HepG2 (cell line): ENCODE results near the gene RELB. TPM values are rescaled to one million over a fixed set of nuclear protein-coding genes. Genes with fewer than 3 reads are reported as not detected.

ENCODE experiments used
- BCL6 ChIP-seq: IDR thresholded peaks from 2 replicates; pipeline ENCODE4 v1.6.1; 2016; ENCODE audit warnings: missing genetic modification reagents, missing compliant biosample characterization
- CENPBD1 ChIP-seq: sonication (generic); formaldehyde crosslinking; IDR thresholded peaks from 2 replicates; pipeline ENCODE4 v1.8.0; 2022; ENCODE audit warnings: missing genetic modification reagents, low read depth, mild to moderate bottlenecking, borderline replicate concordance
- ELF1 ChIP-seq: sonication (generic); formaldehyde crosslinking; IDR thresholded peaks from 2 replicates; pipeline ENCODE4 v1.4.0; 2020; ENCODE audit warnings: missing genetic modification reagents
- EZH2 ChIP-seq: conservative IDR thresholded peaks from 2 replicates; pipeline ENCODE4 v1.6.1; 2012; ENCODE audit warnings: mild to moderate bottlenecking, low read depth, low read length, moderate library complexity
- FOSL1 ChIP-seq: sonication (generic); formaldehyde crosslinking; IDR thresholded peaks from 2 replicates; pipeline ENCODE4 v1.9.0; 2021; ENCODE audit warnings: missing genetic modification reagents, borderline replicate concordance
- KLF13 ChIP-seq: sonication (generic); formaldehyde crosslinking; IDR thresholded peaks from 2 replicates; pipeline ENCODE4 v1.4.0; 2020; ENCODE audit warnings: mild to moderate bottlenecking, missing genetic modification reagents
- MIER2 ChIP-seq: IDR thresholded peaks from 2 replicates; pipeline ENCODE4 v1.6.1; 2016; ENCODE audit warnings: missing biosample characterization, missing genetic modification reagents
- NCOA5 ChIP-seq: sonication (generic); formaldehyde crosslinking; IDR thresholded peaks from 2 replicates; pipeline ENCODE4 v1.4.0; 2020; ENCODE audit warnings: missing genetic modification reagents
- NFAT5 ChIP-seq: sonication (generic); formaldehyde crosslinking; IDR thresholded peaks from 2 replicates; pipeline ENCODE4 v1.4.0; 2020; ENCODE audit warnings: missing genetic modification reagents
- NFE2 ChIP-seq: sonication (generic); formaldehyde crosslinking; IDR thresholded peaks from 2 replicates; pipeline ENCODE4 v1.4.0; 2020; ENCODE audit warnings: missing genetic modification reagents
- NFKBIZ ChIP-seq: IDR thresholded peaks from 2 replicates; pipeline ENCODE4 v1.6.1; 2018; ENCODE audit warnings: missing genetic modification reagents, missing compliant biosample characterization
- POLR2AphosphoS2 ChIP-seq: IDR thresholded peaks from 2 replicates; pipeline ENCODE4 v1.6.1; 2011; ENCODE audit warnings: low read depth, low read length, improper control_type of control experiment
- SETDB1 ChIP-seq: sonication (generic); formaldehyde crosslinking; IDR thresholded peaks from 2 replicates; pipeline ENCODE4 v1.5.1; 2020; ENCODE audit warnings: missing genetic modification reagents, mild to moderate bottlenecking, borderline replicate concordance
- SPEN ChIP-seq: sonication (generic); formaldehyde crosslinking; IDR thresholded peaks from 2 replicates; pipeline ENCODE4 v1.5.1; 2020; ENCODE audit warnings: low read depth, mild to moderate bottlenecking, missing genetic modification reagents
- SRY ChIP-seq: sonication (generic); formaldehyde crosslinking; IDR thresholded peaks from 2 replicates; pipeline ENCODE4 v1.8.0; 2022; ENCODE audit warnings: mild to moderate bottlenecking, missing genetic modification reagents
- THRA ChIP-seq: sonication (generic); formaldehyde crosslinking; IDR thresholded peaks from 2 replicates; pipeline ENCODE4 v1.4.0; 2020; ENCODE audit warnings: missing genetic modification reagents, borderline replicate concordance
- TRIM24 ChIP-seq: sonication (generic); formaldehyde crosslinking; IDR thresholded peaks from 2 replicates; pipeline ENCODE4 v1.8.0; 2022; ENCODE audit warnings: mild to moderate bottlenecking, missing genetic modification reagents
- YY1 ChIP-seq: IDR thresholded peaks from 2 replicates; pipeline ENCODE4 v1.6.1; 2011; ENCODE audit warnings: low read length, low read depth, moderate library complexity, mild to moderate bottlenecking; ENCODE audit not compliant: insufficient read depth, insufficient replicate concordance
- ZBTB38 ChIP-seq: sonication (generic); formaldehyde crosslinking; IDR thresholded peaks from 2 replicates; pipeline ENCODE4 v1.5.1; 2020; ENCODE audit warnings: mild to moderate bottlenecking, missing genetic modification reagents
- ZNF256 ChIP-seq: sonication (generic); formaldehyde crosslinking; conservative IDR thresholded peaks from 2 replicates; pipeline ENCODE4 v1.4.0; 2020; ENCODE audit warnings: missing genetic modification reagents
- ZNF296 ChIP-seq: sonication (generic); formaldehyde crosslinking; conservative IDR thresholded peaks from 2 replicates; pipeline ENCODE4 v1.5.0; 2020; ENCODE audit warnings: mild to moderate bottlenecking, missing genetic modification reagents
- ZNF83 ChIP-seq: sonication (generic); formaldehyde crosslinking; IDR thresholded peaks from 2 replicates; pipeline ENCODE4 v1.4.0; 2020; ENCODE audit warnings: missing genetic modification reagents, mild to moderate bottlenecking, borderline replicate concordance
- ZSCAN29 ChIP-seq: sonication (generic); formaldehyde crosslinking; conservative IDR thresholded peaks from 2 replicates; pipeline ENCODE4 v1.4.0; 2020; ENCODE audit warnings: mild to moderate bottlenecking, missing genetic modification reagents
- polyA plus RNA-seq, 8 experiments: library from polyadenylated mRNA; depleted of rRNA in 3 of 8; stranded (reverse) in 7 of 8; unstranded in 1 of 8; fragments of >200 nt; fragmentation: Illumina TruSeq in 4 of 8; extraction: Trizol in 4 of 8; gene quantifications; 2 replicates each; pipeline versions ENCODE4 v1.2.1 to v1.2.3, GENCODE V29; 2011 to 2016; ENCODE audit warnings: low read depth in 4 of 8, missing spikeins in 1 of 8, mixed read lengths in 1 of 8; ENCODE audit not compliant: insufficient read depth in 1 of 8
- total RNA-seq, 5 experiments: library from RNA; depleted of rRNA; stranded (reverse); fragments of >200 nt; fragmentation: Illumina TruSeq; extraction: Trizol; gene quantifications; 2 replicates each; pipeline ENCODE4 v1.2.3, GENCODE V29; 2016; ENCODE audit warnings: low read depth in 1 of 5

Gene RELB
- total and polyA plus RNA-seq, 2 of the 13 experiments (the other 11 are each of a cell fraction or from before 2014, with no cell fraction given), result 1.9 to 3.5 TPM

- no peak for TF ChIP-seq KLF13 (CRISPR knock-in tag)
- peak; percentile 74 for TF ChIP-seq SRY
- 0 out of 2 replicates have a peak, but pooled peaks have one; percentile 51 for TF ChIP-seq NFKBIZ (CRISPR knock-in tag)
- 0 out of 2 replicates have a peak, but pooled peaks have one; percentile 23 for TF ChIP-seq ZNF296
- no peak for TF ChIP-seq TRIM24
- TF ChIP-seq CENPBD1 (CRISPR knock-in tag), result no peak
- TF ChIP-seq MIER2, result no peak
- TF ChIP-seq THRA (CRISPR knock-in tag), result peak; percentile 81
- no peak for TF ChIP-seq POLR2AphosphoS2
- peak; percentile 98 for TF ChIP-seq ZBTB38 (CRISPR knock-in tag)
- TF ChIP-seq BCL6 (CRISPR knock-in tag), result 0 out of 2 replicates have a peak, but pooled peaks have one; percentile 8
- no peak for TF ChIP-seq NCOA5 (CRISPR knock-in tag)
- TF ChIP-seq EZH2, result no peak
- no peak for TF ChIP-seq ELF1
- TF ChIP-seq ZNF83 (CRISPR knock-in tag), result 0 out of 2 replicates have a peak, but pooled peaks have one; percentile 83
- no peak for TF ChIP-seq ZNF256
- TF ChIP-seq FOSL1, result peak; percentile 41; the same call in 1 of the 2 replicates
- TF ChIP-seq NFE2 (CRISPR knock-in tag), result no peak
- peak; percentile 97 for TF ChIP-seq SPEN (CRISPR knock-in tag)
- peak; percentile 85 for TF ChIP-seq YY1
- no peak for TF ChIP-seq SETDB1 (CRISPR knock-in tag)
- TF ChIP-seq NFAT5, result peak; percentile 63; the same call in 1 of the 2 replicates
- no peak for TF ChIP-seq ZSCAN29 (CRISPR knock-in tag)
Measured at GRCh38 chr19:45079063-45079910, 78.0 kb downstream of the RELB start, which contains the start of gene GEMIN7 (continued).
